ENCODE measurements around the gene SH3D19.
"Not testable (repeated sequence)": the region's sequence is repeated elsewhere in the genome, so short reads cannot be mapped to it uniquely, and the experiment has no call there.

The SH3D19 gene

DNA sequence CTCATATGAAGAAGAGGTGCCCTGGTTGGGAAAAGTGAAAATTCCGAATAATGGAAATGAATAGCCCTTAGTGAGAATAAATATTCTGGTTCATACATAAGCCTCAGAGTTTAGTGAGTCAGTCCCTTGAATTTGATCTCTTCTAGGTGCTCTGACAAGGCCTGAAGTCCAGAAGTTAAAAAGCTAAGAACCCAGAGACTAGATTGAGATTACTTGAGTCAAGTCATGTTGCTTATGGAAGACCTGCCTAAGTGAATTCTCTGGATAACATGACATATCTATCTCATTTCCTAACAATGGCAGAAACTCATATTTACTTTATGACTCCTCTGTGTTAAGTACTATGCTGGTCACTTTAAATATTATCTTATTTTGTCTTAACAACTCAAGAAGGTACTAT, 58.9 kb downstream of the SH3D19 start:
- Histone ChIP-seq H3K4me3 (ENCODE audit: low read depth, low read length) (no peak overlapping the region), H3K27ac (no peak overlapping the region), H3K27me3 (replicated peaks) (no peaks in the 10 kb centered on the region), H3K36me3 (replicated peaks) (no peaks in the 10 kb centered on the region)
- no peak for DNase-seq
- TF ChIP-seq, protein P1, sequence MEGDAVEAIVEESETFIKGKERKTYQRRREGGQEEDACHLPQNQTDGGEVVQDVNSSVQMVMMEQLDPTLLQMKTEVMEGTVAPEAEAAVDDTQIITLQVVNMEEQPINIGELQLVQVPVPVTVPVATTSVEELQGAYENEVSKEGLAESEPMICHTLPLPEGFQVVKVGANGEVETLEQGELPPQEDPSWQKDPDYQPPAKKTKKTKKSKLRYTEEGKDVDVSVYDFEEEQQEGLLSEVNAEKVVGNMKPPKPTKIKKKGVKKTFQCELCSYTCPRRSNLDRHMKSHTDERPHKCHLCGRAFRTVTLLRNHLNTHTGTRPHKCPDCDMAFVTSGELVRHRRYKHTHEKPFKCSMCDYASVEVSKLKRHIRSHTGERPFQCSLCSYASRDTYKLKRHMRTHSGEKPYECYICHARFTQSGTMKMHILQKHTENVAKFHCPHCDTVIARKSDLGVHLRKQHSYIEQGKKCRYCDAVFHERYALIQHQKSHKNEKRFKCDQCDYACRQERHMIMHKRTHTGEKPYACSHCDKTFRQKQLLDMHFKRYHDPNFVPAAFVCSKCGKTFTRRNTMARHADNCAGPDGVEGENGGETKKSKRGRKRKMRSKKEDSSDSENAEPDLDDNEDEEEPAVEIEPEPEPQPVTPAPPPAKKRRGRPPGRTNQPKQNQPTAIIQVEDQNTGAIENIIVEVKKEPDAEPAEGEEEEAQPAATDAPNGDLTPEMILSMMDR (IDR thresholded peaks at IDR 0.05; ENCODE audit: low read depth, low read length, missing control alignments), result no peak
- in situ Hi-C loops (cut with HindIII; ENCODE audit: low pct_ligation_motif_present, low sequenced_read_pairs), result no loop called here

GRCh38 chr4:151263455-151263854, 62.0 kb downstream of the SH3D19 start:
- in situ Hi-C loops (cut with HindIII; ENCODE audit: low pct_ligation_motif_present, low sequenced_read_pairs), result no loop called here
- TF ChIP-seq, protein P1 (IDR thresholded peaks at IDR 0.05; ENCODE audit: low read depth, low read length, missing control alignments), result no peak
- H3K36me3 ChIP-seq (replicated peaks), result no peaks in the 10 kb centered on the region

GRCh38 chr4:151260526-151260925, 64.9 kb downstream of the SH3D19 start:
- no peaks in the 10 kb centered on the region for H3K27me3 ChIP-seq (replicated peaks)
- no peak overlapping the region for H3K4me3 ChIP-seq (ENCODE audit: low read depth, low read length)
- no peaks in the 10 kb centered on the region for H3K36me3 ChIP-seq (replicated peaks)
- no peak overlapping the region for H3K27ac ChIP-seq
- in situ Hi-C loops (cut with HindIII; ENCODE audit: low pct_ligation_motif_present, low sequenced_read_pairs), result no loop called here
- no peak for DNase-seq
- TF ChIP-seq, protein P1 (IDR thresholded peaks at IDR 0.05; ENCODE audit: low read depth, low read length, missing control alignments), result no peak

More at GRCh38 chr4:151263455-151263854, 62.0 kb downstream of the SH3D19 start:
- DNase-seq, result no peak
- H3K27me3 ChIP-seq (replicated peaks), result no peaks in the 10 kb centered on the region
- no peak overlapping the region for H3K27ac ChIP-seq
- H3K4me3 ChIP-seq (ENCODE audit: low read depth, low read length), result no peak overlapping the region

DNA sequence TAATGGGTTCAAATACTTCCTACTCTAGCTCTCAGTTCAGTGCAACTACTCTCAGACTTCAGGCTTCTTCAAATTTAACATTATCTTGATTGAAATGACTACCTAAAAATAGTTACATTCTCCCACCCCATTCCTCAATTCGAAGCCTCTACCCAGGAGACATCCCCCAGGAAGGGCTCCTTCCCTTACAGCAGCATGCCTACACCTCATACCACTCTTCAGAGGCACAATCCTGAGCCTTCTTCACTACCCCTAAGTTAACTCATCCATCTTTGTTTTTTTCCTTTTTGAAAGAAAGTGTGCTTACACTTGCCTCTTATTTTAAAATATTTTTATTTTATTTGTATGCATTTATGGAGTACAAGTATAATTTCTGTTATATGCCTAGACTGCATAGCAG, 65.7 kb downstream of the SH3D19 start:
- Histone ChIP-seq H3K36me3 (replicated peaks) (no peaks in the 10 kb centered on the region), H3K27me3 (replicated peaks) (no peaks in the 10 kb centered on the region), H3K27ac (no peak overlapping the region), H3K4me3 (ENCODE audit: low read depth, low read length) (no peak overlapping the region)
- in situ Hi-C loops (cut with HindIII; ENCODE audit: low pct_ligation_motif_present, low sequenced_read_pairs), result no loop called here
- TF ChIP-seq, protein P1 (IDR thresholded peaks at IDR 0.05; ENCODE audit: low read depth, low read length, missing control alignments), result no peak
- DNase-seq, result no peak

- Histone ChIP-seq H3K4me3 (ENCODE audit: low read depth, low read length) (no peak overlapping the region), H3K36me3 (replicated peaks) (no peaks in the 10 kb centered on the region), H3K27ac (no peak overlapping the region), H3K27me3 (replicated peaks) (no peaks in the 10 kb centered on the region)
- no peak for DNase-seq
- TF ChIP-seq, protein P1 (IDR thresholded peaks at IDR 0.05; ENCODE audit: low read depth, low read length, missing control alignments), result no peak
- in situ Hi-C loops (cut with HindIII; ENCODE audit: low pct_ligation_motif_present, low sequenced_read_pairs), result no loop called here
Measured at GRCh38 chr4:151257704-151258103, 67.7 kb downstream of the SH3D19 start.

GRCh38 chr4:151256134-151256533, 69.3 kb downstream of the SH3D19 start:
- no peaks in the 10 kb centered on the region for H3K36me3 ChIP-seq (replicated peaks)
- no peak overlapping the region for H3K27ac ChIP-seq
- TF ChIP-seq, protein P1 (IDR thresholded peaks at IDR 0.05; ENCODE audit: low read depth, low read length, missing control alignments), result no peak
- no peaks in the 10 kb centered on the region for H3K27me3 ChIP-seq (replicated peaks)
- in situ Hi-C loops (cut with HindIII; ENCODE audit: low pct_ligation_motif_present, low sequenced_read_pairs), result no loop called here
- H3K4me3 ChIP-seq (ENCODE audit: low read depth, low read length), result no peak overlapping the region
- no peak for DNase-seq

DNA sequence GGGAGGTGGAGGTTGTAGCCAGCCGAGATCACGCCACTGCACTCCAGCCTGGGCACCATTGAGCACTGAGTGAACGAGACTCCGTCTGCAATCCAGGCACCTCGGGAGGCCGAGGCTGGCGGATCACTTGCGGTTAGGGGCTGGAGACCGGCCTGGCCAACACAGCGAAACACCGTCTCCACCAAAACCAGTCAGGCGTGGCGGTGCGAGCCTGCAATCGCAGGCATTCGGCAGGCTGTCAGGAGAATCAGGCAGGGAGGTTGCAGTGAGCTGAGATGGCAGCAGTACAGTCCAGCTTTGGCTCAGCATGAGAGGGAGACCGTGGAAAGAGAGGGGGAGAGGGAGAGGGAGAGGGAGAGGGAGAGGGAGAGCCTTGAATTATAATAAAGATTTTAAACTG, 69.7 kb downstream of the SH3D19 start:
- H3K36me3 ChIP-seq (replicated peaks); H3K27me3 ChIP-seq (replicated peaks); H3K27ac ChIP-seq; in situ Hi-C loops (cut with HindIII; ENCODE audit: low pct_ligation_motif_present, low sequenced_read_pairs); DNase-seq; H3K4me3 ChIP-seq (ENCODE audit: low read depth, low read length): not testable (repeated sequence)

DNA sequence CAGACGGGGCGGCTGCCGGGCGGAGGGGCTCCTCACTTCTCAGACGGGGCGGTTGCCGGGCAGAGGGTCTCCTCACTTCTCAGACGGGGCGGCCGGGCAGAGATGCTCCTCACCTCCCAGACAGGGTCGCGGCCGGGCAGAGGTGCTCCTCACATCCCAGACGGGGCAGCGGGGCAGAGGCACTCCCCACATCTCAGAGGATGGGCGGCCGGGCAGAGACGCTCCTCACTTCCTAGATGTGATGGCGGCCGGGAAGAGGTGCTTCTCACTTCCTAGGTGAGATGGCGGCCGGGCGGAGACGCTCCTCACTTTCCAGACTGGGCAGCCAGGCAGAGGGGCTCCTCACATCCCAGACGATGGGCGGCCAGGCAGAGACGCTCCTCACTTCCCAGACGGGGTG, 70.2 kb downstream of the SH3D19 start:
- H3K27ac ChIP-seq; H3K36me3 ChIP-seq (replicated peaks); H3K27me3 ChIP-seq (replicated peaks); DNase-seq; H3K4me3 ChIP-seq (ENCODE audit: low read depth, low read length); in situ Hi-C loops (cut with HindIII; ENCODE audit: low pct_ligation_motif_present, low sequenced_read_pairs): not testable (repeated sequence)
